IPS DF 6.9 (cell line): ENCODE results near the gene FLAD1.
A peak's percentile ranks its signal among the peaks of the same experiment; 100 is the strongest.

Experiments used
- DNase-seq: peaks from one replicate; pipeline ENCODE4 v3.0.0-alpha.2; 2013; ENCODE audit warnings: low read depth, low spot score
- H3K27ac ChIP-seq: one replicate; pipeline ENCODE4 v1.5.1; 2013; ENCODE audit warnings: low read length, control low read depth
- H3K27me3 ChIP-seq: 2 replicates; pipeline ENCODE4 v1.6.1; 2013; ENCODE audit warnings: mild to moderate bottlenecking, low read length; ENCODE audit not compliant: control insufficient read depth, insufficient read depth
- H3K36me3 ChIP-seq: 2 replicates; pipeline ENCODE4 v1.6.1; 2013; ENCODE audit warnings: low read length; ENCODE audit not compliant: control insufficient read depth, insufficient read depth
- H3K4me1 ChIP-seq: 2 replicates; pipeline ENCODE4 v1.6.1; 2013; ENCODE audit warnings: low read length; ENCODE audit not compliant: control insufficient read depth, insufficient read depth
- H3K4me3 ChIP-seq: 2 replicates; pipeline ENCODE4 v1.5.1; 2013; ENCODE audit warnings: mild to moderate bottlenecking, low read length
- H3K9me3 ChIP-seq: 2 replicates; pipeline ENCODE4 v1.6.1; 2013; ENCODE audit warnings: low read length, inconsistent platforms; ENCODE audit not compliant: control insufficient read depth, insufficient read depth
- WGBS: extraction: QIAGEN DNeasy Blood & Tissue Kit; methylation state at CpG from one replicate; pipeline ENCODE4 v1.1.7; 2013; ENCODE audit warnings: mixed read lengths, missing lambda C conversion rate; ENCODE audit not compliant: insufficient read length, insufficient coverage; 5-methylcytosine and 5-hydroxymethylcytosine counted together

Gene FLAD1

DNA sequence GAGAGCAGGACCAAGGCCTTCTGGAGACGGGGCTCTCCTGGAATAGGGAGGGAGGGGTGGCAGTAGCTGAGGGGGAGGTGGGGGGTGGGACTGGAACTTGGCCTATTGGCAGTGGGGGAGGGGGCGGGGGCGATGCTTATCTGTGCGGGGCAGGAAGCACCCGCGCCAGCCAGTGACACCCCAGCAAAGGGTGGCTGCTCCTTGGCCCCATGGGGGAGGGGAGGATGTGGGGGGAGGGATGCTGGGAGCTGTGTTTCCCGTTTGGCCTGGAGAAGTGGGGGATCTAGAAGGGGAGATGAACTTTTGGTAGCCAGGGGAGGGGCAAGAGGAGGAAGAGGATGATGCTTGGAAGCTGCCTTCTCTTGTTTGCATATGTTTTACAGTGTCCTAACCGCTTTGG lies 30.5 kb downstream of the FLAD1 start:
- WGBS, result no CpG with 5 or more reads among the region's 8 CpGs
- Histone ChIP-seq H3K4me1 (peaks cover 14% of the 10 kb centered on the region), H3K4me3 (no peak overlapping the region), H3K27me3 (no peaks in the 10 kb centered on the region), H3K27ac (no peak overlapping the region), H3K9me3 (no peaks in the 10 kb centered on the region), H3K36me3 (peaks cover 9% of the 10 kb centered on the region; the same call in 1 of the 2 replicates)
- no peak for DNase-seq

DNA sequence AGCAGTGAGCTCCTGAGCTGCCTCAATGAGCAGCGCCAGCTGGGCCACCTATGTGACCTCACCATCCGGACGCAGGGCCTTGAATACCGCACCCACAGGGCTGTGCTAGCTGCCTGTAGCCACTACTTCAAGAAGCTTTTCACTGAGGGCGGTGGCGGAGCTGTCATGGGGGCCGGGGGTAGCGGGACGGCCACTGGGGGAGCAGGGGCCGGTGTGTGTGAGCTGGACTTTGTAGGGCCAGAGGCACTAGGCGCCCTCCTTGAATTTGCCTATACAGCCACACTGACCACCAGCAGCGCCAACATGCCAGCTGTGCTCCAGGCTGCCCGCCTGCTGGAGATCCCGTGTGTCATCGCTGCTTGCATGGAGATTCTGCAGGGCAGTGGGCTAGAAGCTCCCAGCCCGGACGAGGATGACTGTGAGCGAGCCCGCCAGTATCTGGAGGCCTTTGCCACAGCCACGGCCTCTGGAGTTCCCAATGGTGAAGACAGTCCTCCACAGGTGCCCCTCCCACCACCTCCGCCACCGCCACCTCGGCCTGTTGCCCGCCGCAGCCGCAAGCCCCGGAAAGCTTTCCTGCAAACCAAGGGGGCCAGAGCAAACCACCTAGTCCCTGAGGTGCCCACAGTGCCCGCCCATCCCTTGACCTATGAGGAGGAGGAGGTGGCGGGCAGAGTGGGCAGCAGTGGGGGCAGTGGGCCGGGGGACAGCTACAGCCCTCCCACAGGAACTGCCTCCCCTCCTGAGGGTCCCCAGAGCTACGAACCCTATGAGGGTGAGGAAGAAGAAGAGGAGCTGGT lies 31.8 kb downstream of the FLAD1 start:
- Histone ChIP-seq H3K27ac (no peak overlapping the region), H3K36me3 (peaks cover 9% of the 10 kb centered on the region; the same call in 1 of the 2 replicates), H3K27me3 (no peaks in the 10 kb centered on the region), H3K9me3 (no peaks in the 10 kb centered on the region), H3K4me1 (peaks cover 5% of the 10 kb centered on the region), H3K4me3 (no peak overlapping the region)
- DNase-seq, result no peak
- no CpG with 5 or more reads among the region's 31 CpGs for WGBS

DNA sequence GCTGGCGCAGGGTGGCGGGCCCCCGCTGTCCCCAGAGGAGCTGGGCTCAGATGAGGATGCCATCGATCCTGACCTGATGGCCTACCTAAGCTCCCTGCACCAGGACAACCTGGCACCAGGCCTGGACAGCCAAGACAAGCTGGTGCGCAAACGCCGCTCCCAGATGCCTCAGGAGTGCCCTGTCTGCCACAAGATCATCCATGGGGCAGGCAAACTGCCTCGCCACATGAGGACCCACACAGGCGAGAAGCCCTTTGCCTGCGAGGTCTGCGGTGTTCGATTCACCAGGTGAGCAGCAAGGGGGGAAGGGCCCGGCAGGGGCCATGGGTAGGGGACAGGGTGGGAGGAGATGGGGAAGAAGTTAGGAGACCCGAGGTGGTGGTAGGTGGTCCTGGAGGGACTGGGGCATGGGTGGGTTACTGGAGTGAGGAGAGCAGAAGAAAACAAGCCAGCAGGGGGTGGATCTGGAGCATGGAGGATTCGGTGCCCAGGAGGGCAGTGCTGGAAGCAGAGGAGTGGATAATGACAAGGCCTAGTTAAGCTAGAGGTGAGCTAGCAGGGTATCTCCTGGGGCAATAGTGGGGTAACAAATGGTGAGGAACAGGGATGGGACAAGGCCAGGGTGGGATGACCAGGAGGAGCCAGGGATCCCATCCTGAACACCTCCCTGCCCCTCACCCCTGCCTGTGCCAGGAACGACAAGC lies 32.5 kb downstream of the FLAD1 start:
- peaks cover 9% of the 10 kb centered on the region; the same call in 1 of the 2 replicates for H3K36me3 ChIP-seq
- H3K4me1 ChIP-seq, result peaks cover 4% of the 10 kb centered on the region
- no CpG with 5 or more reads among the region's 16 CpGs for WGBS

DNA sequence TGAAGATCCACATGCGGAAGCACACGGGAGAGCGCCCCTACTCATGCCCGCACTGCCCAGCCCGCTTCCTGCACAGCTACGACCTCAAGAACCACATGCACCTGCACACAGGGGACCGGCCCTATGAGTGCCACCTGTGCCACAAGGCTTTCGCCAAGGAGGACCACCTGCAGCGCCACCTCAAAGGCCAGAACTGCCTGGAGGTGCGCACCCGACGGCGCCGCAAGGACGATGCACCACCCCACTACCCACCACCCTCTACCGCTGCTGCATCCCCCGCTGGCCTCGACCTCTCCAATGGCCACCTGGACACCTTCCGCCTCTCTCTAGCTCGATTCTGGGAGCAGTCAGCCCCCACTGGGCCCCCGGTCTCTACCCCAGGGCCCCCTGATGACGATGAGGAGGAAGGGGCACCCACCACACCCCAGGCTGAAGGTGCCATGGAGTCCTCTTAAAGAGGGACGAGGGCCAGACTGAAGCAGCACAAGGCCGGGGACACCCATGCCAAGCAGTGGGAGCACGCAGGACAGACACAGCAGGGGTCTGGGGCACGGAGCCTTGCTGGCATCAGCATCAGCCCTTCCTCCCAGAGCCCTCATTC lies 33.2 kb downstream of the FLAD1 start:
- no peak overlapping the region for H3K27ac ChIP-seq
- peaks cover 9% of the 10 kb centered on the region; the same call in 1 of the 2 replicates for H3K36me3 ChIP-seq
- no peaks in the 10 kb centered on the region for H3K27me3 ChIP-seq
- no peak for DNase-seq
- H3K4me3 ChIP-seq, result no peak overlapping the region
- WGBS, result no CpG with 5 or more reads among the region's 26 CpGs
- H3K4me1 ChIP-seq, result peaks cover 4% of the 10 kb centered on the region
- H3K9me3 ChIP-seq, result no peaks in the 10 kb centered on the region

More for the DNA sequence above, 32.5 kb downstream of the FLAD1 start:
- Histone ChIP-seq H3K27ac (no peak overlapping the region), H3K4me3 (no peak overlapping the region), H3K27me3 (no peaks in the 10 kb centered on the region), H3K9me3 (no peaks in the 10 kb centered on the region)
- DNase-seq, result no peak

GRCh38 chr1:155017041-155017945 lies 34.1 kb downstream of the FLAD1 start:
- Histone ChIP-seq H3K27ac (no peak overlapping the region), H3K4me3 (peak overlapping the region; percentile 53; the same call in 1 of the 2 replicates), H3K4me1 (peaks cover 2% of the 10 kb centered on the region), H3K9me3 (no peaks in the 10 kb centered on the region), H3K36me3 (peaks cover 9% of the 10 kb centered on the region; the same call in 1 of the 2 replicates), H3K27me3 (no peaks in the 10 kb centered on the region)
- DNase-seq, result peak; percentile 77
- no CpG with 5 or more reads among the region's 49 CpGs for whole genome bisulfite sequencing

DNA sequence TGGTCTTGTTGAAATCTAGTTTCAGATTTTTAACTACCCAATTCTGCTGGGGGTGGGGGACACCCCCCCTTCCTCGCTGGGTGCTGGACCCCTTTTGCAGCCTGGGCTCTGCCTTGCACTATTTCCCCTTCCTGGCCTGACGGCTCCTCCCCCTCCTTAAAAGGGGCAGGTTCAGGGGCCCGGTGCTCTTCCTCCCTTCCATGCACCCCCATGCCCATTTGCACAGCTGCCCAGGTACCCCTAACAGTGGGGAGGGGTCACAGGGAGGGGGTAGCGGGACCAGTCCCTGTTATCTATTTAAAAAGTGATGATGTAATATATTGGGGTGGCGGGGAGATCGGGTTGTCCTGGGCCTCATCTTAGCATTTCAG lies 34.8 kb downstream of the FLAD1 start:
- Histone ChIP-seq H3K9me3 (no peaks in the 10 kb centered on the region), H3K27ac (no peak overlapping the region), H3K27me3 (no peaks in the 10 kb centered on the region), H3K4me1 (peaks cover 2% of the 10 kb centered on the region), H3K4me3 (no peak overlapping the region; the same call in 1 of the 2 replicates), H3K36me3 (peaks cover 9% of the 10 kb centered on the region; the same call in 1 of the 2 replicates)
- no peak for DNase-seq
- no CpG with 5 or more reads among the region's 6 CpGs for WGBS

GRCh38 chr1:155018617-155019348 lies 35.6 kb downstream of the FLAD1 start:
- H3K9me3 ChIP-seq, result no peaks in the 10 kb centered on the region
- H3K4me3 ChIP-seq, result no peak overlapping the region
- peaks cover 9% of the 10 kb centered on the region; the same call in 1 of the 2 replicates for H3K36me3 ChIP-seq
- no peak overlapping the region for H3K27ac ChIP-seq
- no peaks in the 10 kb centered on the region for H3K27me3 ChIP-seq
- no peak for DNase-seq
- no CpG with 5 or more reads among the region's 8 CpGs for whole genome bisulfite sequencing
- peaks cover 2% of the 10 kb centered on the region for H3K4me1 ChIP-seq

DNA sequence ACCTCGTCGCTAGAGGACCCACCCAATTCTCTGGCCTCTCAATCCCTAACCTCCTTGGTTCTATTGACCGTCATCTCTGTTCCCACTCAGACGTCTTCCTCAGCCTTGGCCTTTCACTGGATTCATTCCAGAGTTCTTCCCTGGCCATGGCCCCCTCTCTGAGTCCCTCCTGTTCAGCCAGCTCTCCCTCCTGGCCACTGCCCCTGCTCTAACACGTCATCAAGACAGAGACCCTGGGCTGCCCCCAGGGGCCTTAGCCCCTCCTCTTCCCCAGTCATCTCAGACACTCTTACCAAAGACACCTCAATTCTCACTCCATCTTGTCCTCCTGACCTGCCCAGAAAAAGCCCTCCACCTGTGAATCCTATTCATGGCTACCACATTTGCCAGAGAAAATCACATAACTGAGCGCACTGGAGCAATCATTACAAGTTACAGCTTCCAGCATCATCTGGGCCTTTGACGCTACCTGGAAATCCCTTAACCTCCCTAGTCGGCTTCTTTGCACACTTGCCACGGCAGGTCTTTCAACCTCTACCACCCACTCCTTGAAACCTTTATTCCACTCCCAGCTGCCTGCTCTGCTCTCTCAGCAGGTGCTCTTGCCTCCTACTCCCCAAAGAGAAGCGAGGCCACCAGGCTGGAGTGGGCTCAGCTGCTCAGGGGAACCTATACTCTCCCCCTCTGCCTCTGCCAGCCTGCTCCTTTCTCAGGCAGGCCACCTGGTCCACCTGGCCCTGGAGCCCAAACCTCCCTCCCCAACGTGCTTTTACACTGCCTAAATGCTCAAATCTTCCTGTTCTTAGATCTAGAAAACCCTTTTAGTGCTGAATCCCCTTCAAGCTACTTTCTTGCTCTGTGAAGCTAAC lies 36.5 kb downstream of the FLAD1 start:
- H3K4me1 ChIP-seq, result peaks cover 2% of the 10 kb centered on the region

More for the DNA sequence above, 36.5 kb downstream of the FLAD1 start:
- Histone ChIP-seq H3K27ac (no peak overlapping the region), H3K27me3 (no peaks in the 10 kb centered on the region), H3K36me3 (peaks cover 8% of the 10 kb centered on the region; the same call in 1 of the 2 replicates), H3K4me3 (no peak overlapping the region), H3K9me3 (no peaks in the 10 kb centered on the region)
- no peak for DNase-seq
- WGBS, result no CpG with 5 or more reads among the region's 11 CpGs
